GM19240 (cell line): ENCODE measurements around the gene HSP90AA1.
"Not testable (repeated sequence)": the region's sequence is repeated elsewhere in the genome, so short reads cannot be mapped to it uniquely, and the experiment has no call there.

Source experiments
- DNase-seq: peaks from one replicate; pipeline ENCODE4 v3.0.0; 2011; ENCODE audit warnings: low spot score; ENCODE audit not compliant: insufficient read length

Gene HSP90AA1

DNA sequence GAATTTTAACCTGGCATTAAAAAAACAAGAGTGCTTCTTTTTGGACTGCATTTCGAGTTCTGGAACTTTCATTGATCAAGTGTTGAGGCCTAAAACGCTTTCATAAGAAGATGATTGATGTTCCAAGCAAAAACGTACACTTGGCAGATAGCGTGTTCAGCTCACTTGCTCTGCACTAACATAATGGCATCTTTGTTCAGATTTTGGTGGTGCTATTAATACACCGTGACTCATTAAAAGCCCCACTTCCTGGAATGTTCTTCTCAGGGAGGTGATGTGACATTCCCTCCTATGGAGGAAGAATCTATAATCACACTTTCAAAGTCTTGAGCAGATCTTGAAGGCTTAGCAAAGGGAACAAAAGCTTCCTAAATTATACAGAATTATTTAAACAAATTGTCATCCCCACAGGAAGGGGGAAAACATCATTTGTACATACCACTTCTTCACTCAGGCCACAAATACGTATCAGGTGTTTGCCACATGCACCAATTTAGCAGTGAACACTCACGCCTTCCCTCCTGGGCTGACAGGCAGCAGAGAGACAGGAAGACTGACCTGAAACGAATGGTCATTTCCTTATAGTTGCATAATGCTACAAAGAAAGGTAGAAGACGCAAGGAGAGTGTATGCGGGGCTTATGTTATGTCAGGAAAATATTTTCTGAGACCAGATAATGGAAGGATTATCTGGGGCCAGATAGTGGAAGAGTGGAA lies 15.4 kb downstream of the HSP90AA1 start:
- DNase-seq, result no peak

DNA sequence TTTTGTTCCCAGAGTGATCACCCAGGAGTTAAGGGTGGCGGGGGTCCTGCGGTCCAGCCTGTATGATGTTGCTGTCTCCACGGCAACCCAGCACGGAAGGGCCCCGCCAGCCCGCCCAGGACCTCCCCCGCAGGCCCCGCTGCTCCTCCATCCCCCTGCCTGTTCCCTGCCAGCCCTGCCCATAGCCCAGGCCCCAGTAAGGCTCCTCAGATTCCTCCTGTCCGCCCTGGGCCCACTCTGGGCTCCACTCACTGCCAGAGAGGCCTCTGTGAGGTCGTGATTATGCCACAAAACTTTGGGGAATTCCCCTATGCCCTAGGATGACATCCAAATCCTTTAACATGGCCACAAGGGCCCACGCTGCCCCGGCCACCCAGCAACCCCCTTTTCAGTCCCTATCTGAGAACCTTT lies 20.8 kb downstream of the HSP90AA1 start:
- no peak for DNase-seq

DNA sequence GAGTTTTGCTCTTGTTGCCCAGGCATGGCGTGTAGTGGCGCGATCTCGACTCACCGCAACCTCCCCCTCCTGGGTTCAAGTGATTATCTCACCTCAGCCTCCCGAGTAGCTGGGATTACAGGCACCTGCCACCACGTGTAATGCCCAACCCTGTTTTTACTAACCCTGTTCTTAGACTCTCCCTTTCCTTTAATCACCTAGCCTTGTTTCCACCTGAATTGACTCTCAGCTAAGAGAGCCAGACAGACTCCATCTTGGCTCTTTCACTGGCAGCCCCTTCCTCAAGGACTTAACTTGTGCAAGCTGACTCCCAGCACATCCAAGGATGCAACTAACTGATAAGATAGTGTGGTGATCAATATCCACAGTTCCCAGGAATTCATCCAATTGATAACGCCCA lies 22.3 kb downstream of the HSP90AA1 start:
- DNase-seq, result not testable (repeated sequence)

DNA sequence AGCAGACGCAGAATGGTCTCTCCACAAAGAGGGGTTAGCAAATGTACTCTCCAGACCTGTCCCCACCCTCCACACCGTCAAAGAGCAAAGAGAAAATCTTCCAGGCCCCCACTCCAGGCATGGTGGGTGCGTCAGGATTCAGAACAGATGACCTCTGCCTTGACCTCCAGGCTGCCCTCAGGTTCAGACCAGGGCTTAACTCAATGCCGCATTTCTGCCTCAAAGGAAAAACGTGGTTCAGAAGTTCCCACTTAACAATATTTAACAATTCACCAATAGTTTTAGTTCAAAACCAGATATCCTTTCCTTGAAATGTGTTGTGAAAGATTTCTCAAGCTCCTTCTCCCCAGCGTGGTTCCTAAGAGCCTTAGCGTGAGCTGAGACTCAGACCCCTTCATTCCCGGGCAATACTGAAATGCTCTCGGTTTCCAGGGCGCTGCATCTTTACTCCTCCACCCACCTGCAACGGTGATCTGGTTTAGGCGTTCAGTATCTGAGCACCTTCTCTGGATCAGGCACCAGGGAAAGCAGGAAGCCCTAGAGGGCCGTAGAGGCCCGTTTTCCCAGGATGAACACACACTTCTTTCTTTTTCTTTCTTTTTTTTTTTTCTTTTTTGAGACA lies 22.9 kb downstream of the HSP90AA1 start:
- no peak for DNase-seq

DNA sequence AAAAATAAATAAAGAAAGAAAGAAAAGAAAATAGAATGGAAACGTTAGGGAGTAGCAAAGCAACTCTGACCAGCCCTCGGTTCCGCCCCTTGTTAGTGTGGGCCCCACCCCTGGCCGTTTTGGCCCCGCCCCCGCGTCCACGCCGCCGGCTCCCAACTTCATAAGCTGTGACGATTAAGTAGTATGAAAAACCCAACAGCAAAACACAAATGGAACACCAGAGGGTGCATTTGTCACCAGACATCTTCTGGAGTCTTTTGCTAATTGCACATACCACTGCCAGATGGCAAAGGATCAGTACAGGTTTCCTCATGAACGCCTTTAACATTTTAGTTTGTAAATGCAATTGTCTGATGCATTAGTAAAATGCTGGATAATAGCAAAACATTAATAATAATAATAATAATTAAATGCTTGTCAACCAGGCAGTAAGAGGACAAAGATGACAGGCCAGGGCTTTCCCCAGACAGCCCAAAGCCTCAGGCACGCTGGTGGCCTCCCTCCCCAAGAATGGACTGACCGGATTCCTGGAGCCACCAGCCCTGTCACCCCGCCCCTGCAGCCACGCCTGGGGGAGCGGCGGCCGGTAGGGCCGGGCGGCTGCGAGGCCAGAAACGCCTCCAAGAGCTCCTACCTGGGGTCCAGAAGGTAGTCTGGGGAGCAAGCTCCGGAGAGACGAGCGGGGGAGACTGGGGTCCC lies 23.6 kb downstream of the HSP90AA1 start:
- DNase-seq, result no peak

DNA sequence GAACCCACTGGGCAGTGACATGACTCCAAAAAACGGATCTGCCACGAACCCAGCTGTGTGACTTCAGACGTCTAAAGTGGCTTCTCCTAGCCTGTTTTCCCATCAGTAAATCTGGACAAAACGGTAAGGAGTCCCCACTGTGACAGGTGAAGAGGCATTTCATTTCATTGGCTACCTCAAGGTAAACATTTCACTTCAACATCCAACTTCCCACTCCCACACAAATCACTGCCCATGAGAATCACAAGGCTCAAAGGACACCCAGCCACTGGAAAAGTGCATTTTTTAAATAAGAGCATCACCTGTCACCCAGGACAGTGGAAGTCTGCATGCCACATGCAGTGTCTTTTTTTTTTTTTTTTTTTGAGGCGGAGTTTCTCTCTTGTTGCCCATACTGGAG lies 27.9 kb downstream of the HSP90AA1 start:
- no peak for DNase-seq

DNA sequence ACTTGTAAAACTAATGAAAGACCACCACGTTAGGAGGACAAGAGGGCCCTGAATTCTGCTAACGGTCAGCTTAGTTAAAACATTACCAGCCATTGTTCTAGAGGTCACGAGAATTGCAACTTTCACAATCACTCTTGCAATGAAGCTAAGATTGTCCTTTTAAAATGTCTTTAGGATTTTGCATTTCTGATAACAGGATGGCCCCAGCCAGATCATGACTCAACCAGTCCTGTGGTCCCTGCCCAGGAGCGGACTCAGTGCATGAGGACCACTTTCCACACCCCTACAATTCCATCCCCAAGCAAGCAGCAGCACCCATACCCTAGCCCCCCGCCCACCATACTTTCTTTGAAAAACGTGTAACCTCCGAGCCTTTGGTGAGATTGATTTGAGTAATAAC lies 28.7 kb downstream of the HSP90AA1 start:
- no peak for DNase-seq

DNA sequence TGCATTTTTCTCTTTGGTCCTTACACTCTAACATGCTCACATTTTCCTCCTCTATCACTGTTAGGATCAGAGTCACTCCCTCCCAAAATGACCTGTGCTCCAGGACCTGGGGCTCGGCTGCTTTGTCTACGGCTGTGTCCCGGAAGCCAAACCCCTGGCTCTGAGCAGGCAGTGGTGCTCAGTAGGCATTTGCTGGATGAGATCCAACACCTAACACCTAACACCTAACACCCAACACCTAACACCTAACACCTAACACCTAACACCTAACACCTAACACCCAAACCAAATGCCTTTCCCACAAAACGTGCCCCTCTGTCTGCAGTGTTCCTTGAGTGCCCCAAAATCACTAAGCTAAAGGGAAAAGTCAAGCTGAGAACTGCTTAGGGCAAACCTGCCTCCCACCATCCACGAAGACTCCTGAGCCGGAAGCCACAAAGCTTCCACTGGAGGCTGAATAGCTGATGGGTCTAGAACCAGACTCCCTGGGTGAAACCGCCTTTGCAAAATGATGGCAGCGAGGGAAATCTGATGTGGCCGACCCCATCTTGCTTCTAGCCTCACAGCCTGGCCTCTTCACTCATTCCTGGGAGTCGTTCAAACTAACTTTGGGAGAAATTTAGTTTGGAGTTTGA lies 29.2 kb downstream of the HSP90AA1 start:
- no peak for DNase-seq

DNA sequence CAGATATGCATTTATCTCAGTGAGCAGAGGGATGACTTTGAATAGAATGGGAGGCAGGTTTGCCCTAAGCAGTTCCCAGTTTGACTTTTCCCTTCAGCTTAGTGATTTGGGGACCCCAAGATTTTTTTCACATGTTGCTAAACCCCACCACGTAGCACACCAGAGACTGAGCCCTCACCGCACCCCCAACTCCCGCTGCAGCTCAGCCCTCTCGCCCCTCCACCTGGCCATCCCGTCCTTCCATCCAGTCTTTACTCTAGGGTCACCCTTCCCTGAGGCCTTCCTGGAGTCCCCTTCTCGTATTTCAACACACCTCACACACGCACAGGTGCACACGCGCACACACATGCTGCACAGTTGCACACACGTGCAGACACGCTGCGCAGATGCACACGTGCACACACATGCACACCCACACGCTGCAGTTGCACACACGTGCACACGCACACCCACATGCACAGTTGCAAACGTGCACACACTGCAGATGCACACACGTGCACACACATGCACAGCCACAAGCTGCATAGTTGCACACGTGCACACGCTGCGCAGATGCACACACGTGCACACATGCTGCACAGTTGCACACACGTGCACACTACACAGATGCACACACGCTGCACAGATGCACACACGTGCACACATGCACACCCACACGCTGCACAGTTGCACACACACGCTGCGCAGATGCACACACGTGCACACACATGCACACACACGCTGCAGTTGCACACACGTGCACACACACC lies 30.0 kb downstream of the HSP90AA1 start:
- no peak for DNase-seq

DNA sequence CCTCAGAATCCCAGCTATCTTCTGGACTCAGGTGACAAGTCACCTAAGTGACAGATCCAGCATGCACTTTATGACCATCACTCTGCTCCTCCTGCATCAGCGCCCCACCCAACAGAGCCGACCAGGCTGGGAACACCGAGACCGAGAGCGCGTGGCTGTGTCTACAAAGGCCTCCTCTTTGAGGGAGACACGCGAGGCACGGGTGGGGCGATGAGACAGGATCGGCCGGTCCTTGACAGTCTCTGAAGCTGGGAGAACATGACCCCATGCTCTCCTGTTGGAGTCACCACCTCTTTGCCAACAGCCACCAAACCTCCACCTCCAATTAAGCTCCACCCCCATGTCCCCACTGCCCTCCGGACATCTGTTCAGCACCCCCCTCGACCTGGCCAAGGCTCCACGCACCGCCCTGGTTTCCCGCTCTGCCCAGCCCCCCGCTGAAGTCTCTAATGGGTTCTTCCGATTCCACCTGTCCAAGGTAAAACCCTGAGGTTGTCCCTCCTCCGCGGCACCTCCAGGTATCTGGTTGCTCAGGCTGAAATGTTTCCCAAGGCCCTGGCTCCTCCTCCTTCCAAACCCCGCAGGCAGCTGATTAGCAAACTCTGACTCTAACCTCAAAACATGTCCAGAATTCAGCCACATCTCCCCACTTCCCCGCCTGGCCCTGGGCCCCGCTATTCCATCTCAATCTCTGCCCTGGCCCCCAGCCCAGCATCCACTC lies 31.5 kb downstream of the HSP90AA1 start:
- no peak for DNase-seq

DNA sequence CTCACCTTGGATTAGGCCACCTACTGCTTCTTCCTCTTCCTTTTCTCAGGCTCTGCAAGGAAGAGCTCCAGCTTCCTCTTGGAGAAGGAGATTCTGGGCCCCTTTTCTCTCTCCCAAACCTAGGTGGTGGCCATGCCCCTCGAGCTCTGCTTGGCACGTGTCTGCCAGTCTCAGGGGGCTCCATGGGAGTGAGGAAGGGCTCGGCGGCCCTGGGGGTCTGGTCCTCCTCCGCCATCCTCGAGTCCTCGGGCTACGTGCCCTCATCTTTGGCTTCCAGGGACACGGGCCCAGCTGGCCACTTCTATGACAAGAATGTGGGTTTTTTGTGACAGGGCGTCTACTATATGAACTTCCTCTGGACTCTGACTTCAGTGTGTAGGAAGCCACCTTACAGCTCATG lies 34.3 kb downstream of the HSP90AA1 start:
- DNase-seq, result no peak

DNA sequence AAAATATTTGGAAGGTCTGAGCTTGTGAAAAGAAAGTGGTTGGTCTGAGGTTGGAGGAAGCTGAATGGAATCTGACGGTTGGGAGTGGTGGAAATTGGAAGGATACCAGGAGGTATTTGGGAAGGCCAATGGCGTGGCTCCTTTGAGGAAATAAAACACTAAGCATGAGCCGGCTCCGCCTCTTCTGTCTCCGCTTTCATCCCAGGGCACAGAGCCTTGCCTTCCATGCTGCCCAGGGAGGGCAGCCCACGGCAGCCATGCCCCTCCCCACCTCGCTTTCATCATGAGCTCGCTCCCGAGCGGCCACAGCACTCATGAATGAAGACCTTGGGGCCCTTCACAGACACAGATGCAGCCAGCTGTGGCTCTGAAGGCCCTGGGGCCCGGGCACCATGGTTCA lies 36.2 kb downstream of the HSP90AA1 start:
- DNase-seq, result no peak

DNA sequence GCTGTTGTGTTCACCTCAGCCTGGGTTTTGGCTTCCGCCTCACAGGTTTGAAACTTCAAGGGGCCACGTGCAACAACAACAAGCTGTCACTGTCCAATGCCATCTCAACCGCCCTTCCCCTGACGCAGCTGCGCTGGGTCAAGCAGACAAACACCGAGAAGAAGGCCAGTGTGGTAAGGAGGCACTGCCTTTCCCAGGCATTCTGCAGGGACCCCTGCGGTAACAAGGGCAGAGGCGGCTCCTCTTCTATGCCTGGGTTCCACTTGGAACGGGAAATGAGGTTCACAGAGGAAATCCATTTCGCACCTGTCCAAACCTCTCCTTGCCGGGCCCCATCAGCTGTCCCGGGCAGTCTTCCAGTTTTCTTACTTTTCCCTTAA lies 36.8 kb downstream of the HSP90AA1 start:
- no peak for DNase-seq

DNA sequence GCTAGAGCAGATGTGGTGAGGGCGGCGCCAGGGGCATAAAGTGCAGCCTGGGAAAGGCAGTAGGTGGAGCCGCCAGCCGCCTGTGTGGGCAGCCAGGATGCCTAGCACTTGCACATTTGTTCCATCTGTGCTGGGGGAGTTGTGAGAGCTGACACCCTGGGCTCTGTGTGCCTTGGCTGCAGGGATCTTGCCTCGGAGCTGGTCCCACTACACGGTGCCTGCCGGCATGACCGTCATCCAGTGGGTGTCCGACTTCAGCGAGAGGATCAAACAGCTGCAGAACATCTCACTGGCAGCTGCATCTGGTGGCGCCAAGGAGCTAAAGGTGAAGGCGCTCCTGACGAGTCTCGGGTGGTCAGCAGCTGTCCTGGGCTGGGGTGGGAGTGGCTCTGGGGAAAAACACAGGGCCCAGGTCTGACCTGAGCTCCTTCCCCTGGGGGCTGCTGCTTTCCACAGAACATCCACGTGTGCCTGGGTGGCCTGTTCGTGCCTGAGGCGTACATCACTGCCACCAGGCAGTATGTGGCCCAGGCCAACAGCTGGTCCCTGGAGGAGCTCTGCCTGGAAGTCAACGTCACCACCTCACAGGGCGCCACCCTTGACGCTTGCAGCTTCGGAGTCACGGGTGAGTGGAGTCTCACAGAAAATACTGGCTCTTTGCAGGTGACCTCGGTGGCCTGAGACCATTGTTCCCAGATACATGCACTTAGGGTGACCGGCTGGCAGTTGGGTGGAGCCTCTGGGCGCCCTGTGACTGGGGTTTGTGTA lies 37.4 kb downstream of the HSP90AA1 start:
- no peak for DNase-seq

DNA sequence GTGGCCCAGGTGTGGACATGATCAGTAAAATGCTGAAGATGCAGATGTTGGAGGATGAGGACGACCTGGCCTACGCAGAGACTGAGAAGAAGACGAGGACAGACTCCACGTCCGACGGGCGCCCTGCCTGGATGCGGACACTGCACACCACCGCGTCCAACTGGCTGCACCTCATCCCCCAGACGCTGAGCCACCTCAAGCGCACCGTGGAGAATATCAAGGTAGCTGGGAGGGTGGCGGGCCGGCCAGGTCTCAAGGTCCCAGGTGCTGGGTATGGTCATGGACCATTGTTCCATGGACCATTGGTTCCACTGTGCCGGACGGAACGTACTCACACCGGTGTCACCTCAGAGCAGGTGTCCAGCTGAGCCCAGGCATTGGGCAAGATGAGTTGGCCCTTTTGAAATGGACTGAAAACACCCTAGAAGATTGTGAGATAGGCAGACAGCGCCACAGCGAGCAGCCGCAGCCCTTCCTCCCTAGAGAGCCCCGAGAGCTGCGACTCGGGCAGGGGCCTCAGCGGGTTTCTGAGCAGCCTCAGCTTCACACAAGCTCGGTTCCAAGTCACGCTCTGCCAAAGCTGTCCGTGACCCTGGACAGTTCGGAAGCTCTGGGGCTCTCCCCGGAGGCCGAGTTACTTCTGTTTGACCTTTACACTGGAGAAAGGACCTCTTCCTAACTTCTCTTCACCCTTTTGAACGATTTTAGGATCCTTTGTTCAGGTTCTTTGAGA lies 38.9 kb downstream of the HSP90AA1 start:
- no peak for DNase-seq

DNA sequence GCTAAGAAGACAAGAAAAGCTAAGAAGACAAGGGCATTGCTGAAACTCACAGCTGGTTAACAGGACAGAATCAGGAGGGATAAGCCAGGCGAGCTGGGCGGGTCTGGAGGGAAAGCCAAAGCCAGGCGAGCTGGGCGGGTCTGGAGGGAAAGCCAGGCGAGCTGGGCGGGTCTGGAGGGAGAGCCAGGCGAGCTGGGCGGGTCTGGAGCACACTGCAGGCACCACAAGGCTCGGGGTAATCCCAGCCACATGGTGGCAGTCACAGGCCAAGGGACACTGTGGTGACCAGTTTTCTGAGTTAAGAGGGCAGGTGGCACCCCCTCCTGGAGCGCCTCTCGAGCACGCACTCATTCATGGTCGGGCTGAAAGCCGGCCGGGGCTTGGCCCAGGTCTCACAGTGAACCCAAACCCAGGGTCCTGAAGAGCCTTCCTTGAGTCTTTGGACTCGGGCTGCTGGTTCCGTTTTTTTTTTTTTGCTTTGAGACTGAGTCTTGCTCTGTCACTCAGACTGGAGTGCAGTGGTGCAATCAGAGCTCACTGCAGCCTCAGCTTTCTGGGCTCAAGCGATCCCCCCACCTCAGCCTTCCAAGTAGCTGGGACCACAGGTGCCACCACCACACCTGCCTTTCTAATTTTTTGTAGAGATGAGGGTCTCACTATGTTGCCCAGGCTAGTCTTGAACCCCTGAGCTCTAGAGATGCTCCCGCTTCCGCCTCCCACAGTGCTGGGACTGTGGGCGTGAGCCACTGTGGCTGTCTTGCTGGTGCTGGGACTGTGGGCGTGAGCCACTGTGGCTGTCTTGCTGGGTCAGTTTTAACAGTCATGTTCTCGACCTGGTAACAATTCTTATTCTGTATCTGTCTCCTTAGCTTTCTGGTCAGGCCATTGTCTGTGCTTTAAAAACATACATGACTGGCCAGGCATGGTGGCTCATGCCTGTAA lies 40.2 kb downstream of the HSP90AA1 start:
- DNase-seq, result no peak

DNA sequence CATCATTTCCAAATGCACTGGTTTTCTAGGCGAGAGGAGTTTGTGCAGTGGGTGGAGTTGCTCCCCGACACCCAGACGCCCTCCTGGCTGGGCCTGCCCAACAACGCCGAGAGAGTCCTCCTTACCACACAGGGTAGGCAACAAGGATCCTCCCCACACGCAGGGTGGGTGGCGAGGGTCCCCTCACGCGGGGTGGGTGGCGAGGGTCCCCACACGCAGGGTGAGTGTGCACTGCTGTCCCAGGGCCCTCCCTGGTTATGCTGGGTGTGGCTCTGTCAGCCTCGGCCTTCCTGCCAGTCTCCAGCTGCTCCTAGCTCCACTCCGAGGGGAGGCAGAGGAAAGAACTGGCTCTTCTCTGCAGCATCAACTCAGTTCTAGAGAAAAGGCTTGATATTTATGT lies 42.3 kb downstream of the HSP90AA1 start:
- DNase-seq, result no peak

DNA sequence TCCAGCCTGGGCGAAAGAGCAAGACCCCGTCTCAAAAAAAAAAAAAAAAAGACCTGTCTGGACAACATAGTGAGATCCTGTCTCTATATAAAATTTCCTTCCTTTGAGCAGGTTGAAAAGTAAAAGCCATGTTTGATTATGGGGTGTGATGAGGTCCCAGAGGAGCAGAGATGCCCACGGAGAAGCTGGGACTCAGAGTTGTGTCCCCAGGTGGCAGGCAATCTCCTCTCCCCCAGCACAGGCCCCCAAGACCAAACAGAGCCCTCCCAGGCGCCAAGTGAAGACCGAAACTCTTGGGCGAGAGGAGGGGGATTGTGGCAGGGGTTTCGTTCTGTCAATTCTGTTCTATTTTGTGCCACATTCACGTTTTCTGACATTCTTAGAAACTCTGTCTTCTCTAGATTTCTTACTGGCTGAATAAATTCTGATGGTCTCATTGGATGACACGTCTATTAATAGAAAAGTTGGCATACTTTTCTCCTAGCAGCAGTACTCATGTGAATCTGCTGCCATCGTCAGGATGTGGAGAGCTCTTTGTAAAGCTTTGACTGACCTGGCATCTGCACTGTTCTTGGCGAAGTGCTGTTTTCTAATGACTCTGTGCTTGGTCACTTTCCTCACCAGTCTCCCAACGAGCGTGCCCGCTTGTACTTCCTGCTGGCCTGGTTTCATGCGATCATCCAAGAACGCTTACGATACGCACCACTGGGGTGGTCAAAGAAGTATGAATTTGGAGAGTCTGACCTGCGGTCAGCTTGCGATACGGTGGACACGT lies 43.4 kb downstream of the HSP90AA1 start:
- DNase-seq, result no peak
